Measurements from ENCODE around the gene RNF187.
A peak's percentile ranks its signal among the peaks of the same experiment; 100 is the strongest.

RNF187 gene

GRCh38 chr1:228487336-228488124 lies at the start of gene RNF187:
Gene RNF187, plus strand, starts transcription at chr1:228487382.
- Histone ChIP-seq H3K27ac (ENCODE audit: poor library complexity, severe bottlenecking) (peak within 1 kb of the TSS; percentile 84), H3K27me3 (ENCODE audit: insufficient read depth, poor library complexity, severe bottlenecking) (no peaks in the 10 kb centered on the region), H3K9me3 (ENCODE audit: severe bottlenecking) (no peaks in the 10 kb centered on the region), H3K36me3 (ENCODE audit: low read depth) (peaks cover 11% of the 10 kb centered on the region; the same call in 1 of the 2 replicates), H3K4me3 (ENCODE audit: severe bottlenecking) (peak within 1 kb of the TSS; percentile 98), H3K4me1 (ENCODE audit: insufficient read depth, poor library complexity, severe bottlenecking) (no peaks in the 10 kb centered on the region)
- no peak for TF ChIP-seq CTCF (IDR thresholded peaks at IDR 0.05; ENCODE audit: poor library complexity, severe bottlenecking)
- DNase-seq (ENCODE audit: low spot score) (no peak), ATAC-seq (ENCODE audit: low read depth) (peak; percentile 12; the same call in 1 of the 3 replicates)

GRCh38 chr1:228437424-228437962 lies 49.7 kb upstream of the RNF187 start:
- TF ChIP-seq CTCF (IDR thresholded peaks at IDR 0.05; ENCODE audit: poor library complexity, severe bottlenecking), result no peak
- Histone ChIP-seq H3K36me3 (ENCODE audit: low read depth) (no peaks in the 10 kb centered on the region), H3K9me3 (ENCODE audit: severe bottlenecking) (no peaks in the 10 kb centered on the region), H3K4me3 (ENCODE audit: severe bottlenecking) (no peak overlapping the region), H3K27ac (ENCODE audit: poor library complexity, severe bottlenecking) (no peak overlapping the region), H3K27me3 (ENCODE audit: insufficient read depth, poor library complexity, severe bottlenecking) (no peaks in the 10 kb centered on the region), H3K4me1 (ENCODE audit: insufficient read depth, poor library complexity, severe bottlenecking) (no peaks in the 10 kb centered on the region)
- ATAC-seq (ENCODE audit: low read depth), result no peak
- no peak for DNase-seq (ENCODE audit: low spot score)

GRCh38 chr1:228438266-228438665 lies 48.9 kb upstream of the RNF187 start:
- DNase-seq (ENCODE audit: low spot score) (no peak), ATAC-seq (ENCODE audit: low read depth) (no peak)
- Histone ChIP-seq H3K27ac (ENCODE audit: poor library complexity, severe bottlenecking) (no peak overlapping the region), H3K4me1 (ENCODE audit: insufficient read depth, poor library complexity, severe bottlenecking) (no peaks in the 10 kb centered on the region), H3K36me3 (ENCODE audit: low read depth) (no peaks in the 10 kb centered on the region), H3K27me3 (ENCODE audit: insufficient read depth, poor library complexity, severe bottlenecking) (no peaks in the 10 kb centered on the region), H3K9me3 (ENCODE audit: severe bottlenecking) (no peaks in the 10 kb centered on the region), H3K4me3 (ENCODE audit: severe bottlenecking) (no peak overlapping the region)
- no peak for TF ChIP-seq CTCF (IDR thresholded peaks at IDR 0.05; ENCODE audit: poor library complexity, severe bottlenecking)

GRCh38 chr1:228440761-228441500 lies 46.3 kb upstream of the RNF187 start:
- TF ChIP-seq CTCF (IDR thresholded peaks at IDR 0.05; ENCODE audit: poor library complexity, severe bottlenecking), result no peak
- no peaks in the 10 kb centered on the region for H3K4me1 ChIP-seq (ENCODE audit: insufficient read depth, poor library complexity, severe bottlenecking)
- H3K36me3 ChIP-seq (ENCODE audit: low read depth), result no peaks in the 10 kb centered on the region
- no peak for DNase-seq (ENCODE audit: low spot score)
- no peak for ATAC-seq (ENCODE audit: low read depth)
- H3K27ac ChIP-seq (ENCODE audit: poor library complexity, severe bottlenecking), result no peak overlapping the region
- peaks cover 6% of the 10 kb centered on the region for H3K27me3 ChIP-seq (ENCODE audit: insufficient read depth, poor library complexity, severe bottlenecking)
- no peaks in the 10 kb centered on the region for H3K9me3 ChIP-seq (ENCODE audit: severe bottlenecking)
- H3K4me3 ChIP-seq (ENCODE audit: severe bottlenecking), result no peak overlapping the region
